BJ (cell line): ENCODE data around the gene HAUS8. TPM values are rescaled to one million over a fixed set of nuclear protein-coding genes. Genes with fewer than 3 reads are reported as not detected.
"Not testable (repeated sequence)": the region's sequence is repeated elsewhere in the genome, so short reads cannot be mapped to it uniquely, and the experiment has no call there.

Experiments used
- CTCF ChIA-PET: fragments of 350-600 bp; formaldehyde crosslinking; extraction: SDS; loops from one replicate; lab custom pipeline; 2021; ENCODE audit warnings: antibody characterized with exemption, inconsistent platforms; lab: Yijun Ruan, JAX
- POLR2A ChIA-PET: fragments of 300-600 bp; sonication (Branson Sonifier 250); formaldehyde crosslinking; extraction: SDS; loops from one replicate; lab custom pipeline; 2021; ENCODE audit warnings: antibody characterized with exemption; lab: Charles Lee
- DNase-seq: peaks from one replicate; pipeline ENCODE4 v3.0.0-alpha.2; 2011; ENCODE audit warnings: low read depth
- H3K27me3 ChIP-seq: 2 replicates; pipeline ENCODE4 v1.6.0; 2011; ENCODE audit warnings: low read length; ENCODE audit not compliant: control insufficient read depth, insufficient read depth
- H3K36me3 ChIP-seq: 2 replicates; pipeline ENCODE4 v1.5.1; 2011; ENCODE audit warnings: low read length; ENCODE audit not compliant: control insufficient read depth, insufficient read depth
- H3K4me3 ChIP-seq: 2 replicates; pipeline ENCODE4 v1.5.1; 2011; ENCODE audit warnings: low read depth, mild to moderate bottlenecking, control low read depth, low read length
- polyA plus RNA-seq: library from polyadenylated mRNA; depleted of rRNA; stranded (reverse); fragments of >200 nt; gene quantifications from 2 replicates; pipeline ENCODE4 v1.2.3, GENCODE V29; 2011
- TF ChIP-seq, protein P1 (sequence below): IDR thresholded peaks from 2 replicates; pipeline ENCODE4 v1.5.1; 2011; ENCODE audit warnings: low read depth, mild to moderate bottlenecking, control low read depth, inconsistent platforms, low read length, moderate library complexity; ENCODE audit not compliant: insufficient read depth

Gene HAUS8
- polyA plus RNA-seq, 1 experiment, result 14.0 TPM

DNA sequence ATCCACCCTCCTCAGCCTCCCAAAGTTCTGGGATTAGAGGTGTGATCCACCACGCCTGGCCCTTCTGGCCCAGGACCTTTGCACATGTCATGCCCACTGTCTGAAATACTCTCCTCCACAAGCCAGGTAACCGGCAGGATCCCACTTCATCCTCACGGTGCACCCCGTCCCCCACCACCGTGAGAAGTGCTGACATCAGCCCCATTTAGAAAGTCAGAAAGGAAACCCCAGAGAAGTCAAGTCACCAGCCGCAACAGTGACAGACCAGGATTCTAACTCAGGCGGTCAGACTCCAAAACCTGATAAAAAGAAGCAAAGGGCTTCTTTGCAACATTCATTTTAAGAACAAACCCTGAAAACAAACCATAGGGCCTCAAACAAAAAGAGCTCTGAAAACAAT lies 52.5 kb downstream of the HAUS8 start:
- Histone ChIP-seq H3K27me3 (peaks cover 17% of the 10 kb centered on the region), H3K4me3 (no peak overlapping the region), H3K36me3 (no peaks in the 10 kb centered on the region)
- ChIA-PET POLR2A (no interaction called here), CTCF (interaction anchor here (0.7 kb wide), 1 partner anchor 308 kb away, joined by 3 read pairs; no protein-coding TSS in a partner anchor)
- TF ChIP-seq, protein P1, sequence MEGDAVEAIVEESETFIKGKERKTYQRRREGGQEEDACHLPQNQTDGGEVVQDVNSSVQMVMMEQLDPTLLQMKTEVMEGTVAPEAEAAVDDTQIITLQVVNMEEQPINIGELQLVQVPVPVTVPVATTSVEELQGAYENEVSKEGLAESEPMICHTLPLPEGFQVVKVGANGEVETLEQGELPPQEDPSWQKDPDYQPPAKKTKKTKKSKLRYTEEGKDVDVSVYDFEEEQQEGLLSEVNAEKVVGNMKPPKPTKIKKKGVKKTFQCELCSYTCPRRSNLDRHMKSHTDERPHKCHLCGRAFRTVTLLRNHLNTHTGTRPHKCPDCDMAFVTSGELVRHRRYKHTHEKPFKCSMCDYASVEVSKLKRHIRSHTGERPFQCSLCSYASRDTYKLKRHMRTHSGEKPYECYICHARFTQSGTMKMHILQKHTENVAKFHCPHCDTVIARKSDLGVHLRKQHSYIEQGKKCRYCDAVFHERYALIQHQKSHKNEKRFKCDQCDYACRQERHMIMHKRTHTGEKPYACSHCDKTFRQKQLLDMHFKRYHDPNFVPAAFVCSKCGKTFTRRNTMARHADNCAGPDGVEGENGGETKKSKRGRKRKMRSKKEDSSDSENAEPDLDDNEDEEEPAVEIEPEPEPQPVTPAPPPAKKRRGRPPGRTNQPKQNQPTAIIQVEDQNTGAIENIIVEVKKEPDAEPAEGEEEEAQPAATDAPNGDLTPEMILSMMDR, result no peak
- no peak for DNase-seq

GRCh38 chr19:17021793-17022590 lies 53.3 kb downstream of the HAUS8 start:
- TF ChIP-seq, protein P1, result no peak
- POLR2A ChIA-PET, result no interaction called here
- CTCF ChIA-PET, result no interaction called here
- peaks cover 11% of the 10 kb centered on the region for H3K27me3 ChIP-seq
- no peak for DNase-seq
- no peak overlapping the region for H3K4me3 ChIP-seq
- no peaks in the 10 kb centered on the region for H3K36me3 ChIP-seq

DNA sequence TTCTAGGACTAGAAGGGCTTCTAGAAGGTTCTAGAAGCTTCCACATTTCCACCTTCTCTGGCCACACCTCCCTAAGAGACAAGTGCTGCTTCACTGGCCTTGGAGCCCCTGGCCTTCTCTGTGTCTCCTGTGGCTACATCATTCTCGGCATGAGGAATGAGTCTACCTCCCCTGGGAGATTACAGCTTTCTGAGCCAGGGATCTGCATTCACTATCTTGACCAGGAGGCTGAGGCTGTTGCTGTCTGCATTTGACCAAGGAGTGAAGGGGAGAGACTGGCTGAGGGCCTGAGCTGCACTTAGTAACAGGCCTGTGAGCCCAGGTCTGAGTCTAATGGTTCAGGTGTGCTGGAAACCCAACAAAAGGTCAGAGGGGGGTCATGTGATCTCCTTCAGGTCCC lies 53.9 kb downstream of the HAUS8 start:
- CTCF ChIA-PET, result no interaction called here

DNA sequence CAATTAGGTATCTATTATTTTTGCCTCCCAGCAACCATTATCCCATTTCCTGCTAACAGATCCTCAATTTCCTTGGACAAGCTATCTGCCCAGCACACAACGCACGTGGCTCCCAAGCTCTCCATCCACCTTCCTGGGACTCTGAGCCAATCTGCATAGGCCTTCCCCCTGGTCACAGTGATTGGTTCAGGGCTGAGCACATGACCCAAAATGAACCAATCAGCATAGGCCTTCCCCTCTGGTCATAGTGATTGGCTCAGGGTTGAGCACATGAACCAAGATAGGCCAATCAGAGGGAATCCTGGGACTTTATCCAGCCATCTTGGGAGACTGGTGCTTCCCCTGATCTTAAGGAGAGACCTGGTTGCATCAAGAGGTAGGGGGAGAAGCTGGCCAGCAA lies 54.4 kb downstream of the HAUS8 start:
- ChIA-PET CTCF (interaction anchor here (0.8 kb wide), 1 partner anchor 13 kb away, joined by 3 read pairs; no protein-coding TSS in a partner anchor), POLR2A (no interaction called here)

More for the DNA sequence above, 53.9 kb downstream of the HAUS8 start:
- H3K36me3 ChIP-seq, result no peaks in the 10 kb centered on the region
- TF ChIP-seq, protein P1, result no peak
- no peak overlapping the region for H3K4me3 ChIP-seq
- POLR2A ChIA-PET, result no interaction called here
- H3K27me3 ChIP-seq, result peaks cover 11% of the 10 kb centered on the region
- DNase-seq, result no peak

DNA sequence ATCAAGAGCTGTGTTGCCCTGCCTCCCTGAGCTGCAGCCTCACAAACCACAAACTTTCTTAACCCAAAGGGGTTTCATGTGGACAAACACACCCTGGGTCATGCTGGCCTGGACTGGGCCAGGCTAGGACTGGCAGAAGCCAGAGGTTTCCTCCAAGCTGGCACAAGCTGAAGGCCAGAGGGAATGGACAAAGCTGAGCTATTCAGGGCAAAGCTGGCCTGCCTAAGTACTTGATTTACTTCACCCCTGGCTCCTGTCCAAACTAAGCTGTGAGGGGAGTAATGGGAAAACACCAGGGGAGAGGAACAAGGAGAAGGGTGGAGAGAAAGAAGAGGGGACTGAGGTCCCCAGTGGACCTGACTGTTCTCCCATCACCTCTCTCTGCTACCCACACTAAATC lies 54.9 kb downstream of the HAUS8 start:
- Histone ChIP-seq H3K36me3 (no peaks in the 10 kb centered on the region), H3K4me3 (no peak overlapping the region), H3K27me3 (peaks cover 5% of the 10 kb centered on the region)
- ChIA-PET POLR2A (no interaction called here), CTCF (interaction anchor here (0.8 kb wide), 1 partner anchor 14 kb away, joined by 3 read pairs; no protein-coding TSS in a partner anchor)
- TF ChIP-seq, protein P1, result no peak
- DNase-seq, result no peak

More for the DNA sequence above, 54.4 kb downstream of the HAUS8 start:
- Histone ChIP-seq H3K36me3 (no peaks in the 10 kb centered on the region), H3K27me3 (peaks cover 7% of the 10 kb centered on the region), H3K4me3 (no peak overlapping the region)
- DNase-seq, result no peak
- TF ChIP-seq, protein P1, result no peak

- H3K27me3 ChIP-seq, CTCF ChIA-PET, DNase-seq, H3K36me3 ChIP-seq, H3K4me3 ChIP-seq, POLR2A ChIA-PET: not testable (repeated sequence)
Measured at GRCh38 chr19:17014212-17014861, 60.9 kb downstream of the HAUS8 start.
